Frontal cortex (tissue), 4 donors: ENCODE data around the gene TOR2A. TPM values are rescaled to one million over a fixed set of nuclear protein-coding genes. Genes with fewer than 3 reads are reported as not detected.
"Not testable (repeated sequence)": the region's sequence is repeated elsewhere in the genome, so short reads cannot be mapped to it uniquely, and the experiment has no call there.

ENCODE experiments used
- DNase-seq, 2 donors: peaks; one replicate each; pipeline ENCODE4 v3.0.0; 2012; ENCODE audit warnings: low spot score in 2 of 2
- FAIRE-seq: peaks from 2 replicates; lab custom pipeline; 2012; peaks lifted over from hg19 to GRCh38; lab: Jason Lieb, UNC
- total RNA-seq: library from RNA; depleted of rRNA; stranded (reverse); fragments of >200 nt; gene quantifications from one replicate; pipeline ENCODE4 v1.2.3, GENCODE V29; 2014
- donor health status: control.
- donor health status: control.
- donor health status: control.

The TOR2A gene
- 7.3 TPM for total RNA-seq

GRCh38 chr9:127734747-127735529 is at the start of gene TOR2A:
Gene TOR2A, minus strand, starts transcription at chr9:127735294. Its CDS starts 24 bp downstream, at chr9:127735270.
- DNase-seq (peak; percentile 98 to 99), FAIRE-seq (peak; percentile 52)

GRCh38 chr9:127783111-127784008 is 48.3 kb upstream of the TOR2A start:
- no peak for DNase-seq
- FAIRE-seq: no peak

- FAIRE-seq (no peak), DNase-seq (no peak)
Observed at GRCh38 chr9:127781806-127782205, 46.7 kb upstream of the TOR2A start.

- FAIRE-seq: not testable (repeated sequence)
Observed at GRCh38 chr9:127780909-127781308, 45.8 kb upstream of the TOR2A start.

GRCh38 chr9:127780126-127780885 is 45.2 kb upstream of the TOR2A start:
- DNase-seq (no peak), FAIRE-seq (no peak)

More at GRCh38 chr9:127780909-127781308, 45.8 kb upstream of the TOR2A start:
- DNase-seq: not testable (repeated sequence)

GRCh38 chr9:127779136-127779981 is 44.3 kb upstream of the TOR2A start:
- FAIRE-seq: no peak
- DNase-seq: no peak

- FAIRE-seq (no peak), DNase-seq (no peak)
Observed at GRCh38 chr9:127778280-127779135, 43.4 kb upstream of the TOR2A start, which contains the start of gene SH2D3C. Gene SH2D3C, minus strand, starts transcription at chr9:127778666. Its CDS starts 39 bp downstream, at chr9:127778627.

- DNase-seq (no peak), FAIRE-seq (no peak)
Observed at GRCh38 chr9:127777368-127777980, 42.4 kb upstream of the TOR2A start.

GRCh38 chr9:127776924-127777289 is 41.8 kb upstream of the TOR2A start:
- DNase-seq: no peak
- FAIRE-seq: no peak

GRCh38 chr9:127776195-127776923 is 41.3 kb upstream of the TOR2A start:
- FAIRE-seq: no peak

GRCh38 chr9:127773981-127774380 is 38.9 kb upstream of the TOR2A start:
- DNase-seq: no peak
- FAIRE-seq: no peak

More at GRCh38 chr9:127776195-127776923, 41.3 kb upstream of the TOR2A start:
- no peak for DNase-seq

GRCh38 chr9:127773272-127773671 is 38.2 kb upstream of the TOR2A start:
- no peak for FAIRE-seq
- no peak for DNase-seq

- DNase-seq: no peak
- no peak for FAIRE-seq
Observed at GRCh38 chr9:127772603-127773002, 37.5 kb upstream of the TOR2A start.

GRCh38 chr9:127771570-127772189 is 36.6 kb upstream of the TOR2A start:
- FAIRE-seq (no peak), DNase-seq (no peak)

GRCh38 chr9:127770905-127771569 is 35.9 kb upstream of the TOR2A start:
- FAIRE-seq (no peak), DNase-seq (peak; percentile 81 to 94)

GRCh38 chr9:127770583-127770904 is 35.5 kb upstream of the TOR2A start:
- DNase-seq: no peak
- no peak for FAIRE-seq
